Mesothelial cell of epicardium (in vitro differentiated cells): ENCODE results near the gene E2F1. TPM values are rescaled to one million over a fixed set of nuclear protein-coding genes. Genes with fewer than 3 reads are reported as not detected.

Source experiments
- DNase-seq, 2 experiments: peaks; one replicate each; pipeline ENCODE4 v3.0.0; 2021; ENCODE audit warnings: low spot score in 2 of 2; ENCODE audit not compliant: unreplicated experiment in 2 of 2
- H3K27ac Mint-ChIP-seq: 2 replicates; pipeline ENCODE4 v1.8.0; 2021; ENCODE audit warnings: mixed read lengths
- H3K27me3 Mint-ChIP-seq: 2 replicates; pipeline ENCODE4 v1.8.0; 2021; ENCODE audit warnings: low read depth, mixed read lengths
- H3K36me3 Mint-ChIP-seq: 2 replicates; pipeline ENCODE4 v1.8.0; 2021; ENCODE audit warnings: mixed read lengths
- H3K4me1 Mint-ChIP-seq: 2 replicates; pipeline ENCODE4 v1.8.0; 2021; ENCODE audit warnings: mixed read lengths
- H3K4me3 Mint-ChIP-seq: 2 replicates; pipeline ENCODE4 v1.8.0; 2021; ENCODE audit warnings: mild to moderate bottlenecking, moderate library complexity, mixed read lengths
- H3K9me3 Mint-ChIP-seq: 2 replicates; pipeline ENCODE4 v1.8.0; 2021; ENCODE audit warnings: mixed read lengths
- CTCF ChIP-seq: fragments of 200-600 bp; sonication (generic); IDR thresholded peaks from one replicate; pipeline ENCODE4 v1.5.0; 2021; ENCODE audit warnings: antibody characterized with exemption; ENCODE audit not compliant: unreplicated experiment
- total RNA-seq: library from RNA; stranded (reverse); gene quantifications from 3 replicates; pipeline ENCODE4 v1.2.1, GENCODE V29; 2021

The E2F1 gene, protein sequence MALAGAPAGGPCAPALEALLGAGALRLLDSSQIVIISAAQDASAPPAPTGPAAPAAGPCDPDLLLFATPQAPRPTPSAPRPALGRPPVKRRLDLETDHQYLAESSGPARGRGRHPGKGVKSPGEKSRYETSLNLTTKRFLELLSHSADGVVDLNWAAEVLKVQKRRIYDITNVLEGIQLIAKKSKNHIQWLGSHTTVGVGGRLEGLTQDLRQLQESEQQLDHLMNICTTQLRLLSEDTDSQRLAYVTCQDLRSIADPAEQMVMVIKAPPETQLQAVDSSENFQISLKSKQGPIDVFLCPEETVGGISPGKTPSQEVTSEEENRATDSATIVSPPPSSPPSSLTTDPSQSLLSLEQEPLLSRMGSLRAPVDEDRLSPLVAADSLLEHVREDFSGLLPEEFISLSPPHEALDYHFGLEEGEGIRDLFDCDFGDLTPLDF
- 16.7 to 18.1 TPM (median 16.9 TPM) in 3 replicates for total RNA-seq

- Mint-ChIP-seq H3K4me1 (peaks cover 29% of the 10 kb centered on the region), H3K9me3 (no peaks in the 10 kb centered on the region), H3K27me3 (no peaks in the 10 kb centered on the region), H3K4me3 (peak within 1 kb of the TSS; percentile 71), H3K27ac (peak within 1 kb of the TSS; percentile 95), H3K36me3 (no peaks in the 10 kb centered on the region)
- DNase-seq, result peak; percentile 97 to 98
- no peak for TF ChIP-seq CTCF
Observed at GRCh38 chr20:33686100-33686983, at the start of gene E2F1. Gene E2F1, minus strand, starts transcription at chr20:33686385. Its CDS starts 121 bp downstream, at chr20:33686264.

DNA sequence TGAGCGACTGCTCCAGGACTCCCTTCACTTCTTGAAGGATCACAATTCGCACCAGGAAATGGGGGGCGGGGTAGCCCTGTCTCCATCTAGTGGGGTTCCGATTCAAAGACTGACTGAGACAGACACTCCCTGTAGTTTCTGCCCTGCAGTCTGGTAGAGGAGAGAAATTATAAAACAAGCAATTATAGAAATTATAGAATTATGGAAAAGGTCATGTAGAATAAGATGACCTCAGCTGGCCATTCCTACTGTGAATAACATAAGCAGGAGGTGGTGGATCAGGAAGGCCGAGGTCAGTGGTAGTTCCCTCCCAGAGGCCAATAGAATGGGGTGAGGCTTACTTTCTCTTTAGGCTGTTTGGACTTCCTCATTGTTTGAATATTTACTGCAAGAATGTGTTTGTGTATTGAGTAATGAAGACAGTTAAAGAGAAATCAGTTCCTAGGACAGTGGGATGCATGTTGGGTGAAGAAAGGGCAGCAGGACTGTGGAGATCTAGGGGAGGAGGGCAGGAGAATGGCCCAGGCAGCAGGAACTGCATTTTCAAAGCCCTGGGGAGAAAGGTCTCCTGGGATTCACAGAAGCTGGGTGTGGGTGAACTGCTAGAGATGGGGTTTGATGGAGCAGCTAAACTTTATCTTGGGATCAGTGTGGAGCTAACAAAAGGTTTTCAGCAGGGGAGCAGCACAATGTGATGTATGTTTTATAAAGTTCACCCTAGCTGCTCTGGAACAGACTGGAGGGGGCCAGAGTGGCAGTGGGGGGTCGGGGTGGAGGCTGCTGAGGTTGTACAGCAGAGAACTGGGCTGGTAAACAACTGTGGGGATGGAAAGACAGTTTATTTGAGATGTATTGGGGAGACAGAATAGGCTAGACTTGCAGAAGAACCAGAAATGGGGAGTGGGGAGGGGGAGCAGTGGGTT lies 47.7 kb upstream of the E2F1 start:
- no peak for DNase-seq
- H3K4me3 Mint-ChIP-seq, result peak overlapping the region; percentile 68
- H3K9me3 Mint-ChIP-seq, result peaks cover 21% of the 10 kb centered on the region
- H3K4me1 Mint-ChIP-seq, result peaks cover 32% of the 10 kb centered on the region
- TF ChIP-seq CTCF, result no peak
- H3K27me3 Mint-ChIP-seq, result no peaks in the 10 kb centered on the region
- peak overlapping the region; percentile 92 for H3K27ac Mint-ChIP-seq
- peaks cover 19% of the 10 kb centered on the region for H3K36me3 Mint-ChIP-seq

GRCh38 chr20:33732166-33732970 lies 46.2 kb upstream of the E2F1 start:
- no peak for TF ChIP-seq CTCF
- DNase-seq, result peak in 1 of 2 experiments; percentile 90
- peaks cover 15% of the 10 kb centered on the region for H3K9me3 Mint-ChIP-seq
- no peaks in the 10 kb centered on the region for H3K27me3 Mint-ChIP-seq
- peaks cover 14% of the 10 kb centered on the region for H3K36me3 Mint-ChIP-seq
- H3K4me1 Mint-ChIP-seq, result peaks cover 41% of the 10 kb centered on the region
- peak overlapping the region; percentile 68 for H3K4me3 Mint-ChIP-seq
- H3K27ac Mint-ChIP-seq, result peak overlapping the region; percentile 92

DNA sequence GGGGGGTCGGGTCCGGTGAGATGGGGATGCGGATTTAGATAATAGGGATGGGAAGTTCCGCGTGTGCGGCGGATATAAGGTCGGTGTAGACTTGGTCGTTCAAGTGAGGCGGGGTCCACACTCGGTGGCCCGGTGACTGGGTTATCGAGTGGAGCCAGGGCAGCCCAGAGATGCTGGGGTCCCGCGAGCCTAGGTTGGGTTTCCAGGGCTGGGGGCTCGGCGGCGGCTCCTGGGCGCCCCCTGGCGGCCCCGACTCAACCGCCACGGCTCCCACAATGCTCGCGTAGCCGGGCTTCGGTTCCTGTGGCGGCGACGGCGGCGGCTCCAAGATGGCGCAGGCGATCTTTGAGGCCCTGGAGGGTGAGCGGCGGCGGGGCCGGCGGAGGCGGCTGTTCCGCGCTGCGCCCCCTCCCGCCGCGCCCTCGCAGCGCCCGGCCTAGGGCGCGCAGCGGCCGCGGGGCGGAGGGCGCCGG lies 45.5 kb upstream of the E2F1 start, which contains the start of gene ZNF341:
Gene ZNF341 (plus strand): TSS at position 304 of the 473 bp plus-strand sequence. CDS start 26 bp downstream, at position 330.
- Mint-ChIP-seq H3K4me1 (peaks cover 44% of the 10 kb centered on the region), H3K36me3 (peaks cover 10% of the 10 kb centered on the region), H3K27me3 (no peaks in the 10 kb centered on the region), H3K27ac (peak within 1 kb of the TSS; percentile 92), H3K4me3 (peak within 1 kb of the TSS; percentile 68), H3K9me3 (peaks cover 12% of the 10 kb centered on the region)
- DNase-seq, result peak; percentile 85 to 95
- peak; percentile 80 for TF ChIP-seq CTCF
